Left lung (tissue), 10 donors: ENCODE measurements around the gene DNASE1L2. TPM values are rescaled to one million over a fixed set of nuclear protein-coding genes. Genes with fewer than 3 reads are reported as not detected.
A peak's percentile ranks its signal among the peaks of the same experiment; 100 is the strongest.

Experiments used
- ATAC-seq: fragments of 200-7000 bp; cut with Tn5 transposase; one replicate; pipeline ENCODE4 v1.9.1; 2020; ENCODE audit warnings: moderate library complexity
- DNase-seq, 4 donors: peaks; one replicate each; pipeline ENCODE4 v3.0.0-alpha.2; 2013 to 2020
- H3K27ac ChIP-seq, 2 donors: fragments of 200-600 bp; sonication (generic) in 1 of 2; one replicate each; pipeline versions ENCODE4 v1.5.0 to v1.8.0; 2020 to 2021
- H3K27me3 ChIP-seq, 2 donors: fragments of 200-600 bp; sonication (generic) in 1 of 2; one replicate each; pipeline versions ENCODE4 v1.5.0 to v1.8.0; 2020 to 2021
- H3K36me3 ChIP-seq, 2 donors: fragments of 200-600 bp; sonication (generic) in 1 of 2; one replicate each; pipeline versions ENCODE4 v1.5.0 to v1.8.0; 2020 to 2021
- H3K4me1 ChIP-seq, 2 donors: fragments of 200-600 bp; one replicate each; pipeline ENCODE4 v1.8.0; 2021
- H3K4me3 ChIP-seq, 2 donors: fragments of 200-600 bp; sonication (generic) in 1 of 2; one replicate each; pipeline versions ENCODE4 v1.5.0 to v1.8.0; 2020 to 2021; ENCODE audit warnings: mild to moderate bottlenecking in 1 of 2
- H3K9me3 ChIP-seq, 2 donors: fragments of 200-600 bp; sonication (generic) in 1 of 2; one replicate each; pipeline versions ENCODE4 v1.5.0 to v1.8.0; 2020 to 2021
- CTCF ChIP-seq, 2 donors: fragments of 200-600 bp; sonication (generic) in 1 of 2; IDR thresholded peaks; one replicate each; pipeline versions ENCODE4 v1.5.0 to v1.8.0; 2021; ENCODE audit warnings: antibody characterized with exemption in 2 of 2
- intact Hi-C, 2 donors: fragments of 100-400 bp; cut with DNase I; formaldehyde crosslinking; loops; one replicate each; pipeline versions ENCODE4 v1.11.2 to v1.14.2; 2022
- polyA plus RNA-seq, 6 donors: library from polyadenylated mRNA; unstranded; fragments of 120-200 nt; gene quantifications; one replicate each; pipeline ENCODE4 v1.2.1, GENCODE V29; 2013; ENCODE audit not compliant: insufficient read length in 6 of 6
- total RNA-seq, 2 donors: library from RNA; stranded (reverse); fragmentation: NEBNext Ultra II Directional; extraction: Animal tissue kit (Norgen Biotek cat#: 25700); gene quantifications; one replicate each; pipeline ENCODE4 v1.2.1, GENCODE V29; 2021
- donor health status: DM: no; HTN: yes; CAD: no.
- donor health status: DM: no; HTN: no; CAD: no.

The DNASE1L2 gene
- total and polyA plus RNA-seq, 8 donors = 0.27 to 1.7 (median 0.99) TPM

GRCh38 chr16:2284001-2284770 lies 47.9 kb downstream of the DNASE1L2 start:
- peak in 1 of 4 donors; percentile 66 for DNase-seq
- no peaks in the 10 kb centered on the region for H3K4me1 ChIP-seq
- no peaks in the 10 kb centered on the region for H3K9me3 ChIP-seq
- no peaks in the 10 kb centered on the region for H3K27me3 ChIP-seq
- H3K27ac ChIP-seq = no peak overlapping the region
- H3K4me3 ChIP-seq = no peak overlapping the region
- H3K36me3 ChIP-seq = peaks cover 0 to 94% of the 10 kb centered on the region in 2 donors
- intact Hi-C loops = no loop called here
- ATAC-seq = no peak
- no peak for TF ChIP-seq CTCF (IDR thresholded peaks at IDR 0.05)

- H3K27me3 ChIP-seq = no peaks in the 10 kb centered on the region
- DNase-seq (peak in 1 of 4 donors; percentile 57), ATAC-seq (no peak)
- no peak overlapping the region for H3K27ac ChIP-seq
- no peaks in the 10 kb centered on the region for H3K4me1 ChIP-seq
- intact Hi-C loops = no loop called here
- no peaks in the 10 kb centered on the region for H3K9me3 ChIP-seq
- peaks cover 0 to 93% of the 10 kb centered on the region in 2 donors for H3K36me3 ChIP-seq
- no peak for TF ChIP-seq CTCF (IDR thresholded peaks at IDR 0.05)
- no peak overlapping the region for H3K4me3 ChIP-seq
Measured at GRCh38 chr16:2284797-2285576, 48.7 kb downstream of the DNASE1L2 start.

- intact Hi-C loops = no loop called here
- TF ChIP-seq CTCF (IDR thresholded peaks at IDR 0.05) = no peak
- Histone ChIP-seq H3K4me3 (no peak overlapping the region), H3K9me3 (no peaks in the 10 kb centered on the region), H3K27ac (no peak overlapping the region), H3K36me3 (peaks cover 0 to 93% of the 10 kb centered on the region in 2 donors), H3K4me1 (no peaks in the 10 kb centered on the region), H3K27me3 (no peaks in the 10 kb centered on the region)
- DNase-seq (peak in 1 of 4 donors; percentile 69), ATAC-seq (no peak)
Measured at GRCh38 chr16:2285731-2286191, 49.5 kb downstream of the DNASE1L2 start.

GRCh38 chr16:2286550-2286949 lies 50.3 kb downstream of the DNASE1L2 start:
- intact Hi-C loops = no loop called here
- TF ChIP-seq CTCF (IDR thresholded peaks at IDR 0.05) = no peak
- Histone ChIP-seq H3K4me1 (no peaks in the 10 kb centered on the region), H3K27me3 (no peaks in the 10 kb centered on the region), H3K4me3 (no peak overlapping the region), H3K27ac (no peak overlapping the region), H3K9me3 (no peaks in the 10 kb centered on the region), H3K36me3 (peaks cover 0 to 93% of the 10 kb centered on the region in 2 donors)
- peak in 1 of 4 donors; percentile 65 for DNase-seq
- ATAC-seq = no peak
